RWPE2 (cell line): Measurements from ENCODE around the gene SSH2.
A peak's percentile ranks its signal among the peaks of the same experiment; 100 is the strongest.

Experiments used
- ATAC-seq: fragments of 200-7000 bp; cut with Tn5 transposase; 3 replicates; pipeline ENCODE4 v1.9.1; 2021; ENCODE audit warnings: low read depth
- DNase-seq: peaks from one replicate; pipeline ENCODE4 v3.0.0-alpha.2; 2020; ENCODE audit warnings: low spot score
- H3K27ac ChIP-seq: fragments of 450-650 bp; 2 replicates; pipeline ENCODE4 v1.5.1; 2017; ENCODE audit warnings: mild to moderate bottlenecking; ENCODE audit not compliant: poor library complexity, severe bottlenecking
- H3K27me3 ChIP-seq: fragments of 250-450 bp; sonication (Bioruptor Pico); 2 replicates; pipeline ENCODE4 v1.5.1; 2021; ENCODE audit warnings: mild to moderate bottlenecking, moderate library complexity; ENCODE audit not compliant: insufficient read depth, poor library complexity, severe bottlenecking
- H3K36me3 ChIP-seq: fragments of 250-450 bp; sonication (Bioruptor Pico); 2 replicates; pipeline ENCODE4 v1.5.1; 2020; ENCODE audit warnings: low read depth, mild to moderate bottlenecking, moderate library complexity
- H3K4me1 ChIP-seq: fragments of 250-450 bp; sonication (Bioruptor Pico); 2 replicates; pipeline ENCODE4 v1.5.1; 2021; ENCODE audit warnings: mild to moderate bottlenecking, moderate library complexity; ENCODE audit not compliant: insufficient read depth, poor library complexity, severe bottlenecking
- H3K4me3 ChIP-seq: fragments of 250-450 bp; sonication (Bioruptor Pico); 2 replicates; pipeline ENCODE4 v1.5.1; 2021; ENCODE audit warnings: mild to moderate bottlenecking, moderate library complexity; ENCODE audit not compliant: severe bottlenecking
- H3K9me3 ChIP-seq: fragments of 250-450 bp; sonication (Bioruptor Pico); 2 replicates; pipeline ENCODE4 v1.5.1; 2021; ENCODE audit warnings: mild to moderate bottlenecking, moderate library complexity; ENCODE audit not compliant: severe bottlenecking
- TF ChIP-seq, protein P1 (sequence below): fragments of 450-650 bp; IDR thresholded peaks from one replicate; pipeline ENCODE4 v1.5.1; 2017; ENCODE audit warnings: mild to moderate bottlenecking, moderate library complexity; ENCODE audit not compliant: poor library complexity, severe bottlenecking

Gene SSH2

DNA sequence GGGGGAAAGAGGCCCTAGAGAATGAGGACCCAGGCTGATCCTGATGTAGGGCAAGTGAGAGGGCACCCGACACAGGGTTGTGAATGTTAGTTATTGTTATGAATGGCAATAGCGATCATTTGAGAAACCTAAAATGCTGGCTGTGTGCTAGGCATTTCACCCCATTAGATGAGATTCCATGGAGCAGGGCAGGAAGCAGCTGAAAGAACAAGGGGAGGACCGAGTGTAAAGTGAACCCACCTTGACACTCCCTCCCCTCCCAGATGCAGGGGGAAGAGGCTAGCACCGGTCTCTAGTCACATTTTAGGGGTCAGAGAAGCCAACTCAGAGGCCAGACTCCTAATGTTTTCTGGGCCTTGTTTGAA, 306.8 kb downstream of the SSH2 start:
- Histone ChIP-seq H3K27ac (peak overlapping the region; percentile 76), H3K4me3 (no peak overlapping the region), H3K27me3 (no peaks in the 10 kb centered on the region), H3K9me3 (no peaks in the 10 kb centered on the region), H3K4me1 (peaks cover 25% of the 10 kb centered on the region), H3K36me3 (no peaks in the 10 kb centered on the region)
- ATAC-seq (no peak), DNase-seq (no peak)
- TF ChIP-seq, protein P1, sequence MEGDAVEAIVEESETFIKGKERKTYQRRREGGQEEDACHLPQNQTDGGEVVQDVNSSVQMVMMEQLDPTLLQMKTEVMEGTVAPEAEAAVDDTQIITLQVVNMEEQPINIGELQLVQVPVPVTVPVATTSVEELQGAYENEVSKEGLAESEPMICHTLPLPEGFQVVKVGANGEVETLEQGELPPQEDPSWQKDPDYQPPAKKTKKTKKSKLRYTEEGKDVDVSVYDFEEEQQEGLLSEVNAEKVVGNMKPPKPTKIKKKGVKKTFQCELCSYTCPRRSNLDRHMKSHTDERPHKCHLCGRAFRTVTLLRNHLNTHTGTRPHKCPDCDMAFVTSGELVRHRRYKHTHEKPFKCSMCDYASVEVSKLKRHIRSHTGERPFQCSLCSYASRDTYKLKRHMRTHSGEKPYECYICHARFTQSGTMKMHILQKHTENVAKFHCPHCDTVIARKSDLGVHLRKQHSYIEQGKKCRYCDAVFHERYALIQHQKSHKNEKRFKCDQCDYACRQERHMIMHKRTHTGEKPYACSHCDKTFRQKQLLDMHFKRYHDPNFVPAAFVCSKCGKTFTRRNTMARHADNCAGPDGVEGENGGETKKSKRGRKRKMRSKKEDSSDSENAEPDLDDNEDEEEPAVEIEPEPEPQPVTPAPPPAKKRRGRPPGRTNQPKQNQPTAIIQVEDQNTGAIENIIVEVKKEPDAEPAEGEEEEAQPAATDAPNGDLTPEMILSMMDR = no peak

DNA sequence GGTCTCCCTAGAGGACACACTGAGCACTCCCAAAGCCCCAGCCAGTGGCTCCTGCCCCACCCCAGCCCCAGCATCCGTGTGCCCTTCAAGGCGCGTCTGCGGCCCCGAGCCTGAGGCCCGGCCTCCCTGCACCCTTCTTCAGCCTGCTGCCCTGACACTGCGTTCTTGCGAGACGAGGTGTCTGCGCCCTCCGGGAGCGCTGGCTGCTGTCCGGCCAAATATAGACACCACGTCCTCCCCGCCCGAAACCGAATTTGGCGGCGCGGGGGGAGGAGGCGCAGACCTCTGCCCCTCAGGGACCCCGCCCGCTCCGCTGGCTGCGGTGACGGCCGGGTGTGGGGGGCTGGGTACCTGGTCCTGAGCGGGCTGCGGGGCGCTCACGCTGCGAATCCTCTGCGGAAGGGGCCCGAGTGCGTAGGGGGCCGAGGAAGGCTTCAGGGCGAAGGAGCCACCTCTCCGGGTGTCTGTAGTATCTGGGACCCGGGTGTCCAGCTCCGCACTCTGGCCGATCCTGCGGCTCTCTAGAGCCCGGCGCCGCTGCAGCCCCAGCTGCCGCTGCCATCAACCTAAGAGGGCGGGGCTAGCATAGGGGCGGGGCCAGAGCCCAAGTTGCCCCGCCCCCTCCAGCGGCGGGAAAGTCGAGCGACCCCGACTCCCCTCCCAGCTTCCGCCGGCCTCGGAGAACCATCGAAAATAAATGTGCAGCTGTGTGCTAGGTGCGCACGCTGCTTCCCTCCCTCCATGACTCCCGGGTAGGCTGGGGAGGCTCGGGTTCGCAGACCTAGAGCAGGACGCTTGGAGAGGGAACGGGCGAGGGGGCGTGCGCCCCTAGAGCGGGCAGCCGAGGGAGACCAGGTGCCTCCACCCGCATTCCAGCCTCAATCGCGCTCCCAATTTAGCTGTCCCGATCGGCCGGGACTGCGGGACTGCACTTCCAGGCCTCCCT, 307.4 kb downstream of the SSH2 start, which contains the start of gene CORO6:
TSS of gene CORO6 (minus strand) at position 576 of the 946 bp plus-strand sequence. CDS start 1,491 bp downstream, outside the sequence.
- H3K4me1 ChIP-seq = peaks cover 25% of the 10 kb centered on the region
- H3K27me3 ChIP-seq = no peaks in the 10 kb centered on the region
- TF ChIP-seq, protein P1 = no peak
- H3K36me3 ChIP-seq = no peaks in the 10 kb centered on the region
- H3K27ac ChIP-seq = peak within 1 kb of the TSS; percentile 76
- peak; percentile 48 for ATAC-seq
- peak within 1 kb of the TSS; percentile 50 for H3K4me3 ChIP-seq
- H3K9me3 ChIP-seq = no peaks in the 10 kb centered on the region
- DNase-seq = no peak

DNA sequence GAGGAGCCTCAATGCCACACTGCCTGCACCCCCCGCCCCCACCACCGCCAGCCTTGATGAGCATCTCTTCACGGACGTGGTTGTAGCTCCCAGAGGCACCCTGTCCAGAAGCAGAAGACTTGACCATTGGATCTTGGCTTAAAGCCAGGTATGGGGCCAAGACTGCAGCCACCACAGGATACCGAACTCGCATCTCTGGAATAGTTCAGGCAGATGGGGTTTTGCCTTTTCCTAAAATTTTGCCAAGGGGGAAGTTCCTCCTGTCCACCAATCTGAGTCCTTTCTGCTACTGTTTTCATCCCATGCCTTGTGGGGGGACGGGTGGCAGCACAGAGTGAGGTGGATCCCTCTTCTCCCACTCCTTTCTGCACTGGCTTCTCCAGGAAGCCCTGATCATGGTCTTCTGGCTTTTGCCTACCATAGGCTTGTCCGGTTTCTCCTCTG, 308.3 kb downstream of the SSH2 start:
- H3K27ac ChIP-seq = peak overlapping the region; percentile 76
- TF ChIP-seq, protein P1 = no peak
- ATAC-seq = no peak
- H3K9me3 ChIP-seq = no peaks in the 10 kb centered on the region
- H3K4me3 ChIP-seq = peak overlapping the region; percentile 50
- peaks cover 25% of the 10 kb centered on the region for H3K4me1 ChIP-seq
- no peak for DNase-seq
- no peaks in the 10 kb centered on the region for H3K36me3 ChIP-seq
- H3K27me3 ChIP-seq = no peaks in the 10 kb centered on the region

DNA sequence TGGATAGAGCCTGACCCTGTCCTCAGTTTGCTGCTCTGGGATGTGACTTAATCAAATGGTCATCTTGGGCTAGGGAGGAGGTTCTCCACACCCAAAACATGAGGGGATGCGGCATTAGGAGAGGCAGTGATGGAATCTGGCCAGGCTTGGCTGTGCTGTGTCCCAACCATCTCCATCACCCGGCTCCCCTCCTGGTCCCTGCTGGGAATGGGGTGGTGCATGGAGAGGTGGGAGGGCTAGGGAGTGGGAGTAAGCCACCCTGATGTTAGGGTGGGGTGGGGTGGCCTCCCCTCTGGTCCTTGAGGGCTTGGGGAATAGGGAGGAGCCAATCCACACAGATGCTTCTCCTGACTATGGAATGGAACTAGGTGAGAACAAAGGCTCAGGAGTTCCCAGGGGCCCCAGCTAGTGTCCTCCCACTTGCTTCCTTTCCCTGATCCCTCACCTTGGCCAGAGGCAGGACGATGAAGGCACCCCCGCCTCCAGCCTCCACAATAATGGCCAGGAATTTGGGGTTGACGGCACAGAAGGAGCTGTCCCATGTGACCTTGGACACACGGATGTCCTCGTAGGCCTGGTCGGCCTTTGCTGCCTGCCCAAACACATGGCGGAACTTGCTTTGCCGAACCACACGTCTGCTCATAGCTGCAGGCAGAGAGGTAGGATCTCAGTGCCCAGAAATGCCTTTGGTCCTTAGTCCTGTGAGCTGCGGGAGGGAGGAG, 309.1 kb downstream of the SSH2 start:
- Histone ChIP-seq H3K9me3 (no peaks in the 10 kb centered on the region), H3K27me3 (peaks cover 6% of the 10 kb centered on the region), H3K4me1 (peaks cover 25% of the 10 kb centered on the region), H3K4me3 (no peak overlapping the region), H3K27ac (no peak overlapping the region), H3K36me3 (no peaks in the 10 kb centered on the region)
- no peak for DNase-seq
- no peak for ATAC-seq
- TF ChIP-seq, protein P1 = no peak
